Colonic mucosa (tissue), 4 donors: Measurements from ENCODE around the gene TMEM208. TPM values are rescaled to one million over a fixed set of nuclear protein-coding genes. Genes with fewer than 3 reads are reported as not detected.

Source experiments
- DNase-seq: peaks from one replicate; pipeline ENCODE4 v3.0.0-alpha.2; 2020
- H3K27ac ChIP-seq: fragments of 200-600 bp; one replicate; pipeline ENCODE4 v1.8.0; 2021
- H3K27me3 ChIP-seq: fragments of 200-600 bp; one replicate; pipeline ENCODE4 v1.8.0; 2021
- H3K36me3 ChIP-seq: fragments of 200-600 bp; one replicate; pipeline ENCODE4 v1.8.0; 2021
- H3K4me1 ChIP-seq: fragments of 200-600 bp; one replicate; pipeline ENCODE4 v1.8.0; 2021; ENCODE audit warnings: mild to moderate bottlenecking
- H3K4me3 ChIP-seq: fragments of 200-600 bp; one replicate; pipeline ENCODE4 v1.8.0; 2021
- H3K9ac ChIP-seq, 2 donors: one replicate each; pipeline ENCODE4 v1.7.0; 2013; ENCODE audit warnings: control low read depth in 2 of 2, low read depth in 2 of 2, low read length in 2 of 2
- H3K9me3 ChIP-seq: fragments of 200-600 bp; one replicate; pipeline ENCODE4 v1.8.0; 2021
- intact Hi-C: fragments of 100-400 bp; cut with DNase I; formaldehyde crosslinking; loops from one replicate; pipeline ENCODE4 v1.14.1; 2022
- total RNA-seq, 2 donors: library from RNA; stranded (reverse); fragmentation: NEBNext Ultra II Directional in 1 of 2; extraction: Animal tissue kit (Norgen Biotek cat#: 25700) in 1 of 2; gene quantifications; one replicate each; pipeline ENCODE4 v1.2.1, GENCODE V29; 2021
- TF ChIP-seq, protein P1 (sequence below): fragments of 200-600 bp; IDR thresholded peaks from one replicate; pipeline ENCODE4 v1.8.0; 2022; ENCODE audit warnings: antibody characterized with exemption, mild to moderate bottlenecking
- donor health status: healthy.
- donor health status: DM: no; HTN: no; CAD: no.
- donor health status: DM: no; HTN: no; CAD: no.

TMEM208 gene
- total RNA-seq, 2 donors from 2014 or later = 42.8 to 69.0 TPM

DNA sequence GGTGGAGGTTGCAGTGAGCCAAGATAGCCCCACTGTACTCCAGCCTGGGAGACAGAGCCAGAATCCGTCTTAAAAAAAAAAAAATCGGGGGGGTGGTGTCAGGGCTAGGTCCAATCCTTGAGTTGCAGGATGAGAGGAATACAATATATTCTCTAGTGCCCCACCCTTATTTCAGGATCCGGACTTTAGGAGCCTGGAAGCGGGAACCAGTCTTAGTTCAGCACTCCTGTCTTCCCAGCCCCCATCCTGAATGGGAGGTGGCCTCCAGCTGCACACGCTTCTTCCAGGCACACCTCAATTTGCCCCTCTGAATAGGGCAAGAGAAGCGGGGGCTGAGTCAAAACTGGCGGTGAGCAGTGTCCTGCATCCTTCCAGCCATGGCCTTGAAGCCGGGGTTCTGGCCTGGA is 18.7 kb downstream of the TMEM208 start:
- peak; percentile 80 for DNase-seq
- no peaks in the 10 kb centered on the region for H3K36me3 ChIP-seq
- H3K4me1 ChIP-seq = peaks cover 28% of the 10 kb centered on the region
- peak overlapping the region; percentile 59 for H3K4me3 ChIP-seq
- peak overlapping the region; percentile 77 for H3K27ac ChIP-seq
- H3K9ac ChIP-seq = peak overlapping the region; percentile 91 to 93
- TF ChIP-seq, protein P1, sequence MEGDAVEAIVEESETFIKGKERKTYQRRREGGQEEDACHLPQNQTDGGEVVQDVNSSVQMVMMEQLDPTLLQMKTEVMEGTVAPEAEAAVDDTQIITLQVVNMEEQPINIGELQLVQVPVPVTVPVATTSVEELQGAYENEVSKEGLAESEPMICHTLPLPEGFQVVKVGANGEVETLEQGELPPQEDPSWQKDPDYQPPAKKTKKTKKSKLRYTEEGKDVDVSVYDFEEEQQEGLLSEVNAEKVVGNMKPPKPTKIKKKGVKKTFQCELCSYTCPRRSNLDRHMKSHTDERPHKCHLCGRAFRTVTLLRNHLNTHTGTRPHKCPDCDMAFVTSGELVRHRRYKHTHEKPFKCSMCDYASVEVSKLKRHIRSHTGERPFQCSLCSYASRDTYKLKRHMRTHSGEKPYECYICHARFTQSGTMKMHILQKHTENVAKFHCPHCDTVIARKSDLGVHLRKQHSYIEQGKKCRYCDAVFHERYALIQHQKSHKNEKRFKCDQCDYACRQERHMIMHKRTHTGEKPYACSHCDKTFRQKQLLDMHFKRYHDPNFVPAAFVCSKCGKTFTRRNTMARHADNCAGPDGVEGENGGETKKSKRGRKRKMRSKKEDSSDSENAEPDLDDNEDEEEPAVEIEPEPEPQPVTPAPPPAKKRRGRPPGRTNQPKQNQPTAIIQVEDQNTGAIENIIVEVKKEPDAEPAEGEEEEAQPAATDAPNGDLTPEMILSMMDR = no peak
- H3K9me3 ChIP-seq = no peaks in the 10 kb centered on the region
- H3K27me3 ChIP-seq = no peaks in the 10 kb centered on the region
- intact Hi-C loops = no loop called here

- Histone ChIP-seq H3K9me3 (no peaks in the 10 kb centered on the region), H3K9ac (peak overlapping the region; percentile 91 to 93), H3K27me3 (no peaks in the 10 kb centered on the region), H3K4me1 (peaks cover 23% of the 10 kb centered on the region), H3K4me3 (peak overlapping the region; percentile 59), H3K36me3 (no peaks in the 10 kb centered on the region), H3K27ac (peak overlapping the region; percentile 77)
- TF ChIP-seq, protein P1 = no peak
- peak; percentile 78 for DNase-seq
- intact Hi-C loops = no loop called here
Observed at GRCh38 chr16:67246081-67246755, 19.3 kb downstream of the TMEM208 start.

DNA sequence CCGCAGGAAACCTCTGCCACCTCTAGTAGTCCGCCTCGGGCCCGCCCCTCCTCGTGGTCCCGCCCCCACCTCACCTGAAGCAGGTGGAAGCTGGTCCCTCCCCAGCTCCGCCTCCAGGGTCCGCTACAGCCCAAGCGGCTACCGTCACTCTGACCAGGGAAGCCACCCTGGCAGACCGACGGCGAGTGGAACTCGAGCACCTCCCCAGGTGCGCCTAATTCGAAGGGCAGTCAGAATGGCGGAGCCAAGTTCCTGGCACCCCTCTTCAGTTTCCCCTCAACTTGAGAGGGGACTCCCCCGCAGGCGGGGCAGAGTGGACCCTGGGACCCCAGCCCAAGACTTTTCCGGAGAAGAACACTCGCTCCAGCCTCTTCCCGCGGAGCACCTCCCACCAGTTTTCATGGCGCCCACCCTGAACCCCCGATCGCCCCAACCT is 19.8 kb downstream of the TMEM208 start:
- H3K27ac ChIP-seq = peak overlapping the region; percentile 77
- H3K9ac ChIP-seq = peak overlapping the region; percentile 91 to 93
- H3K36me3 ChIP-seq = no peaks in the 10 kb centered on the region
- no peaks in the 10 kb centered on the region for H3K9me3 ChIP-seq
- intact Hi-C loops = no loop called here
- H3K4me3 ChIP-seq = peak overlapping the region; percentile 59
- peaks cover 17% of the 10 kb centered on the region for H3K4me1 ChIP-seq
- peak; percentile 96 for DNase-seq
- no peaks in the 10 kb centered on the region for H3K27me3 ChIP-seq
- TF ChIP-seq, protein P1 = no peak

DNA sequence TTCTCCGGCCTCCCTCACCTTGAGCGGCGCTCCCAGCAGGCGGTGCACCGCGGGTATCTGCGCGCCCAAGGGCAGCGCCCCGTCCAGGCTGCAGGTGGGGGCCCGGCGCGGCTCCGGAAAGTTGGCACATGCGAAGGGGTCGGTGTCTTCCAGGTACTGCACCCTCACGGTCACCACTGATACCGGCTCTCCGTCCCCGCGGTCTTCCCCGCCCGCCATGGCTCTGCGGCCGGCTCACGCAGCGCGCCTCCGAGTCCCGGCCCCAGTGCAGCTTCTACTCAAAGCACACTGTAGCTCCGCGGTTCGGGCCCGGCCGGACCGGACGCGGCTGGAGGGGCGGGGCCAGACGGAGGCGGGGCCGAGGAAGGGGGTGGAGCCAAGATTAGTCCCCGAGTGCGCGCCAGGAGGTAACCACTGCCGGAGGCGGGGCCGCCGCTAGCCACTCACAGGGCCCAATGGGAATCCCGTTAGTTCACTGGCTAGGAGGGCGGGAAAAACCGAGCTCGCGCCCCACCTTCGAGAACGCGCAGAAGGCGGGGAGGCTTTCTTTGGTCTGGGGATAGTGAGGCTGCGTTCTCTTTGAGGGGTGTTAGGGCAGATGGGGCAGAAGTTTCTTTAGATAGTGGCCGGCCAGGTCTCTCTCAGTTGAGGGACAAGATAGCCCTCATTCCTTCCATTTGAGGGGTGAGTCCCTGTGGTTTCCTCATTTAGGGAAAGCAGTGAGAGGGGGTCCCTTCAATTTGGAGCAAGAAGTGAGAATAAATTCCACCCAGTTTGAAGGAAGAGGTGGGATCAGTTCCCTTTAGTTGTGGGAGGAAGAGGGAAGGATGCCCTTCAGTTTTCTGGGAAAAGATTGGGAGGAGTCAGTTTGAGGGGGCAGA is 20.5 kb downstream of the TMEM208 start, which contains the start of gene FHOD1:
FHOD1 (minus strand) TSS at position 290 of the 881 bp plus-strand sequence; CDS start at position 219, 71 bp downstream.
- Histone ChIP-seq H3K4me3 (peak within 1 kb of the TSS; percentile 59), H3K4me1 (peaks cover 11% of the 10 kb centered on the region), H3K27ac (peak within 1 kb of the TSS; percentile 77), H3K27me3 (no peaks in the 10 kb centered on the region), H3K9me3 (no peaks in the 10 kb centered on the region), H3K36me3 (no peaks in the 10 kb centered on the region), H3K9ac (peak within 1 kb of the TSS; percentile 91 to 93)
- intact Hi-C loops = no loop called here
- TF ChIP-seq, protein P1 = no peak
- DNase-seq = peak; percentile 99

GRCh38 chr16:67248073-67248400 is 21.1 kb downstream of the TMEM208 start:
- Histone ChIP-seq H3K27ac (no peak overlapping the region), H3K27me3 (no peaks in the 10 kb centered on the region), H3K4me3 (peak overlapping the region; percentile 46), H3K36me3 (no peaks in the 10 kb centered on the region), H3K4me1 (peaks cover 9% of the 10 kb centered on the region), H3K9ac (peak overlapping the region; percentile 62 to 93), H3K9me3 (no peaks in the 10 kb centered on the region)
- TF ChIP-seq, protein P1 = no peak
- no peak for DNase-seq
- intact Hi-C loops = no loop called here
